Measurements from ENCODE around the gene SLC27A3. TPM values are rescaled to one million over a fixed set of nuclear protein-coding genes. Genes with fewer than 3 reads are reported as not detected.
A peak's percentile ranks its signal among the peaks of the same experiment; 100 is the strongest.

The SLC27A3 gene
- 10 to 100 TPM; 18.8 to 30.7 (median 21.6) TPM for total RNA-seq

GRCh38 chr1:153774780-153775457 is at the start of gene SLC27A3:
Gene SLC27A3, plus strand, starts transcription at chr1:153775407. Its CDS starts 91 bp downstream, at chr1:153775498.
- H3K4me1 ChIP-seq: peaks cover 0 to 90% (median 41%) of the 10 kb centered on the region in 3 donors
- H3K4me3 ChIP-seq: peak within 1 kb of the TSS; percentile 61 to 86
- H3K27me3 ChIP-seq: no peaks in the 10 kb centered on the region
- peak within 1 kb of the TSS; percentile 76 to 92 (median 90) for H3K27ac ChIP-seq
- no peak for TF ChIP-seq EP300 (IDR thresholded peaks at IDR 0.05)
- peak in 1 of 2 donors; percentile 23 for TF ChIP-seq POLR2A (IDR thresholded peaks at IDR 0.05)
- TF ChIP-seq CTCF (IDR thresholded peaks at IDR 0.05): no peak
- TF ChIP-seq POLR2AphosphoS5 (IDR thresholded peaks at IDR 0.05): peak; percentile 37
- ATAC-seq: peak; percentile 87
- H3K9me3 ChIP-seq: no peaks in the 10 kb centered on the region
- H3K36me3 ChIP-seq: peaks cover 0 to 48% of the 10 kb centered on the region in 2 donors
- 0 to 7% methylated on average over 3 to 5 of the region's 35 CpGs for WGBS, 2 donors (ENCODE audit: low coverage in 1 of 2)

GRCh38 chr1:153727463-153728304 is 47.5 kb upstream of the SLC27A3 start, which contains the start of gene INTS3:
Gene INTS3, plus strand, starts transcription at chr1:153728050. Its CDS starts 585 bp downstream, at chr1:153728635.
- ATAC-seq: peak; percentile 99
- no peaks in the 10 kb centered on the region for H3K27me3 ChIP-seq
- peak; percentile 60 for TF ChIP-seq POLR2AphosphoS5 (IDR thresholded peaks at IDR 0.05)
- peak in 1 of 4 experiments; percentile 4 for TF ChIP-seq CTCF (IDR thresholded peaks at IDR 0.05)
- TF ChIP-seq EP300 (IDR thresholded peaks at IDR 0.05): no peak
- TF ChIP-seq POLR2A (IDR thresholded peaks at IDR 0.05): peak; percentile 36 to 55
- 0% methylated on average over 5 to 15 of the region's 49 CpGs for WGBS, 2 donors (ENCODE audit: low coverage in 1 of 2)
- H3K27ac ChIP-seq: peak within 1 kb of the TSS; percentile 91 to 98 (median 98)
- H3K4me1 ChIP-seq: peaks cover 0 to 37% (median 8%) of the 10 kb centered on the region in 3 donors
- no peaks in the 10 kb centered on the region for H3K36me3 ChIP-seq
- H3K4me3 ChIP-seq: peak within 1 kb of the TSS; percentile 84 to 92
- H3K9me3 ChIP-seq: no peaks in the 10 kb centered on the region

GRCh38 chr1:153728305-153729066 is 46.7 kb upstream of the SLC27A3 start:
- TF ChIP-seq POLR2AphosphoS5 (IDR thresholded peaks at IDR 0.05) (no peak), POLR2A (IDR thresholded peaks at IDR 0.05) (peak in 1 of 2 donors; percentile 5), CTCF (IDR thresholded peaks at IDR 0.05) (peak in 1 of 4 experiments; percentile 1)
- WGBS, 2 donors (ENCODE audit: low coverage in 1 of 2): 0% methylated on average over 1 to 6 of the region's 19 CpGs
- H3K4me3 ChIP-seq: peak overlapping the region; percentile 84 to 92
- no peaks in the 10 kb centered on the region for H3K36me3 ChIP-seq
- peaks cover 0 to 41% (median 8%) of the 10 kb centered on the region in 3 donors for H3K4me1 ChIP-seq
- H3K9me3 ChIP-seq: no peaks in the 10 kb centered on the region
- ATAC-seq: peak; percentile 24
- H3K27ac ChIP-seq: peak overlapping the region; percentile 91 to 98 (median 98)
- H3K27me3 ChIP-seq: no peaks in the 10 kb centered on the region

- Histone ChIP-seq H3K4me3 (no peak overlapping the region), H3K36me3 (no peaks in the 10 kb centered on the region), H3K4me1 (peaks cover 0 to 59% (median 15%) of the 10 kb centered on the region in 3 donors), H3K9me3 (no peaks in the 10 kb centered on the region), H3K27ac (peak overlapping the region in 3 of 4 donors; percentile 8 to 98 (median 98)), H3K27me3 (no peaks in the 10 kb centered on the region)
- no peak for ATAC-seq
- 48 to 73% methylated on average over 3 to 5 of the region's 5 CpGs for WGBS, 2 donors (ENCODE audit: low coverage in 1 of 2)
- no peak for TF ChIP-seq POLR2AphosphoS5 (IDR thresholded peaks at IDR 0.05)
- TF ChIP-seq POLR2A (IDR thresholded peaks at IDR 0.05): no peak
Observed at GRCh38 chr1:153730468-153730988, 44.7 kb upstream of the SLC27A3 start.

Measured in gastroesophageal sphincter (tissue), 4 donors.